ENCODE measurements around the gene VPS26C.

The VPS26C gene

DNA sequence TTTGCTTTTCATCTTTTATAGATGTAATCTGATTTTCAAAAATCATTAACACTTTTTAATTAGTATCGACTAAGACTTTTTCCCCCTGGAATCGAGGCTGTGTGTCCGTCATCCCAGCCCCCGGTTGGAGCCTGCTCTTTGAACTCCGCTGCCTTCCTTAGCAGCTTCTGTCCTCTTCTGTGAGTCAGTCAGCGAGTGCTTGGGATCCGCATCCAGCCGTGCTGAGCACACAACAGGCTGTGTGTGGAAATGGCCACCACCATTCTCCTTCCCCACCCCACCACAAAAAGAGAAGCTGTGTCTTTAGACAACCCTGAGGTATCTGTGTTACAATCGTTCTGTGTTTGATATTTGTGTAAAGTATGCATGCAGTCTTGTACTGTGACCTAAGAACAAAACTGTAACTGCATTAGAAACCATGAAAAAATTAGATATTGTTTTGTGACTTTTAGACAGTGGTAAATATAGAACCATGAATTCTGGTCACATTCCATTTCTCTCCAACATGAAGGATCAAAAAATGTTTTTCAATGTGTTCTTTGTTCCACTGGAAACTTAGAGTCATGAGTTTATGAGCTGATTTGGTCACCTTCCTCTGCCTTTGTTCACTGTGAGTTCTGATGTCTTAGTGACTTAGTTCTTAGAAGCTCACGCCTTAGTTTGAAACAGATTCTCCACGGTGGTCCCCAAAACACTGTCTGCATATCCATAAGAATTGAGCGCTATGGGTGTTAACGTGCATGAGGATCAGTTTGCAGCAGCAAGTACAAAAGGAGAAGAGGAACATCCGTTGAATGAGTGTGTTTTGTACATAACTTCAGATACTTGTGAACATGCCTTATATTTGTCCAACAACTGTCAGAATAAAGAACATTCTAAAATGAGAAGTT lies 64.7 kb downstream of the VPS26C start:
- DNase-seq (ENCODE audit: low read depth in 2 of 2), result no peak

DNA sequence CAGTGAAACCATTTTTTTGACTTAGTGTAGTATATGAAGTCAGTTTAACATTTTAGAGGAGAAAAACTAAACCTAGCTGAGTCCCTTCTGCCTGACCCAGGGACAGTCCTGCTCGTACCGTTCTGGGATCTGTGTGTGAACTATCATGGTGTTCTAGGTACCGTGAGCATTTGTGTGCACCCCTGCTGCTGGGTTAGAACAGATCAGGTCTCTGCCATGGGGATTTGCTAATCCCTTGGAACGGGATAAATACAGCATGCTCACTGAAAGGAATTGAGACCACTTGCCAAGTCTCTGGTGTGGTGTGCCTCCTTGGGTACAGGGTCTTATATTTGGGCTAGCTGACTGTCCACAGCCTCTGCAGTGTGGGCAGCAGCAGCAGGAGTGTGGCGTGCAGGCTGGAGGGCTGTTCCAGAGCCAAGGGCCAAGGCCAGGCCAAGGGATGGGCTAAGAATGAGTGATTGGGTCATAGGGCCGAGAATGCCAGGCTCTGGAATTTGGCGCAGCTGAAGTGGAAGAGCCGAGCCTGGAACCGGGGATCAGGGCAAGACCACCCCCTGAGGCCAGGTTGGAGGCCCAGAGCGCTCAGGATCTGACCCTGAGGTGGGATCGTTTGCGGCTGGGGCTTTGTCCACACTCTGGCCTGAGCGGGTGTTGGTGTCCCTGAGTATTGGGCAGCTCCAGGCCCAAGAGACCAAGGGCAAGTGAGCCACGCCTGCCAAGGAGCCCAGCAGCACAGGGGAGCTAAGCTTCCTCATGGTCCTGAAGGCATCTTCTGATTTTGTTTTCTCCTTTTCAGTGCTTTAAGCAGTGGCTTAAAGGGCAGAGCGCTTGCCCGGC lies 66.3 kb downstream of the VPS26C start:
- DNase-seq (ENCODE audit: low read depth in 2 of 2), result no peak

DNA sequence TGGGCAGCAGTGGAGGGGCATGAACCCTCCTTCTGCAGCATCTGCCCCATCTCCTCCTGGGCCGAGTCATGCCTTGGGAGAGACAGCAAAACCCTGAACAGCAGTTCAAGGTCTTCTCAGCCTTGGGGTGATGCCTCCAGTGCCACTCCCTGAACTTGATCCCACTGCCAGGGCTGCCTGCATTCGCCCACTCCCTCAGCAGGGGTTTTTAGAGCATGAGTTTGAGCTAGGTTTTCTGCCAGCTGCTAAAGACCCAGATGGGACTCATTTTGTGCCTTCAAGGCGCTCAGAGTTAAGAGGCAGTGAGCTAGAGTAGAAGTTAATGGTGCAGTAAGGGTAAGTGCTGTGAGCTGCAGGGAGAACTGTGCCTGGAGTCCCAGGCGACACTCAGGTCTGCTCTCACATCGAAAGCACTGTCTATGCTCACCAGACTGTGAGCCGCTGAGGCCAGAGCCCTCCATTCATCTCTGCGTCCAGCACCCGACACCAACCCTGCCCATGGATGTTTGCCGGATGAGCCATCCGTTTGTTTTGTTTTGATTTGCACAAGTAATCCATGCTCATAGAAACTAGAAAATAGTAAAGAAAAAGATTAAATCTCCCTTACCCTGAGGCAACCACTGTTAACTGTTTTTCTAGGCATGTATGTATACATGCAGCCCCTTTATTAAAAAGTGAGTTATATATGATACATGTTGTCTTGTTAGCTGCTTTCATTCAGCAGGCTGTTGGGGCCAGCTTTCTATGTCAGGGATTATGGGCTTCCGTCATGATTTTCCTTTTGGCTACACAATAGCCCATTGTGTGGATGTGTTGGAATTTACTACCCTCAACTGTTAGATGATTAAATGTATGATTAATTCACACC lies 67.8 kb downstream of the VPS26C start:
- no peak for DNase-seq (ENCODE audit: low read depth in 2 of 2)

DNA sequence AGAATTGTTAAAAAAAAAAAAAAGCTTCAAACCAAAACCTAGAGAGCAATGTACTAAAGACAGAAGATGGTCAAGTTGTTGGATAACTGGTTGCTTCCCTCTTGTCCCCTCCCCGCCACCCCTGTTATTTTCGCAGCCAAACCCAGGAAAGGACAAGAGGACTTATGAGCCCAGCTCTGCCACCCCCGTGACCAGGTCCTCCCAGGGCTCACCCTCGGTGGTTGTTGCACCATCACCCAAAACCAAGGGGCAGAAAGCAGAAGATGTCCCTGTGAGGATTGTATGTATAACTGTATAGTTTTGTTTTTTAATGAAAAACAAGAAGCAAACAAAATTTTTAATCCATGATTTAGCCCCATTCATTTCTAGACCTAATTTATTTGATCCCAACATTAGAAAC lies 69.4 kb downstream of the VPS26C start:
- DNase-seq (ENCODE audit: low read depth in 2 of 2), result no peak

DNA sequence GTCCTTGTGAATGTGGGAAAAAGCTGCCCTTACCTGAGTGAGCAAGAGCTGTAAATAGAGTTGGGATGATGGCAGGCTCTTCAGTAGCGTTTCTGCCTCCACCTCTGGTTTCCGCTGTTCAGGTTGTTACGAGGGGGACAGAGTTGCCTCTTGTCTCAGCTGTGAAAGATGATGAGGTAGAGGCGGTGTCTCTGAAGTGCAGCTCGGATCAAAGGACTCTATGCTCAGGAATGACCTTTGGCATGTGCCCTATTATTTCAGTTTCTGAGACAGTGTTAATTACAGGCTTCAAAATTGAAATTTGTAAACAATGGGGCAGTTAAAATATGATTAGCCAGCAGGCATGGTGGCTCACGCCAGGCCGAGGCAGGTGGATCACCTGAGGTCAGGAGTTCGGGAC lies 70.3 kb downstream of the VPS26C start:
- DNase-seq (ENCODE audit: low read depth in 2 of 2), result no peak

DNA sequence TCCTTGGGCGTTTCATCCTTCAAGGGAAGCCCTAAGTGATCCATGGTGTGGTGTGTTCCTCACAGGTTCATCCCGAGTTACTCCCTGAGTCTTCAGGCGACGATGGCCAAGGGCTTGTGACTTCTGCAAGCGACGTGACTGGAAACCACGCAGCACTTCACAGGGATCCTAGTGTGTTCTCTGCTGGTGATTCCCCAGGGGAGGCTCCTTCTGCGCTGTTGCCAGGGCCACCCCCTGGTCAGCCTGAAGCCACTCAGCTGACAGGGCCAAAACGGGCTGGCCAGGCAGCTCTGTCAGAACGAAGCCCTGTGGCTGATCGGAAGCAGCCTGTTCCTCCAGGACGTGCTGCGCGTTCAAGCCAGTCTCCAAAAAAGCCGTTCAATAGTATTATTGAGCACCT lies 71.5 kb downstream of the VPS26C start:
- no peak for DNase-seq (ENCODE audit: low read depth in 2 of 2)

DNA sequence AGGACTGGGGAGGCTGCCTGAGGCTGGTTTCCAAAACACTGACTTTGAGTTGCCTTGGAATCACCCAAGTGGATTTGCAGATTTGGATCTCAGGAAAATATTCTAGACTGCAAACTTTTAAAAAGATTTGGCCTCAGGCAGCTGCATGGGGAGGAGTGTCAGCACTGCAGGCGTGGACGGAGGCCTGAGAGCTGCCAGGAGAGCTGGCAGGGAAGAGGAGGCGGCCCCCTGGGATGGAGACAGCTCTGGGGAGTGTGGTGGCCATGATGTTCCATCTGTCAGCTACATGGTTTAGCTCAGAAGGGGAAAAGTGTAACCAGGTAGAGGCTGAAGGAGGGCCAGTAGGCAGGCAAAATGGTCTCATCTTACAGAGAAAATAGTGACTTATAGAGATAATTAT lies 72.1 kb downstream of the VPS26C start:
- no peak for DNase-seq (ENCODE audit: low read depth in 2 of 2)

DNA sequence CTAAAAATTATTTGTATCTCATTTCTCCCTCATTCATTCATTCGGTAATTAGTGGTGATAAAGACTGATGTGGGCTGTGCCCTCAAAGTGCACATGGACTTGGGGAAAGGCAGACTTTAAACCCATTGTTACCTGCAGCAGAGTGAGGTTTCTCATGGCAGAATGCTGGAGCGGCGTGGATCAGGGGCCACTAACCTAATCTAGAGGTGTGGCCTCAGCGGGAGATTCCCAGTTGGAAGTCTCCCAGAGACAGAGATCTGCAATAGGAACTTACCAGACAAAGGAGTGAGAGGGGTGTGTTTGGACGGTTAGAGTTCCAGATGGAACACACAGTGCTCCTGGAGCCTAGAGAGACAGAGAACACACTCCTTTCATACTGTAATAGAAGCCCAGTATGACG lies 73.5 kb downstream of the VPS26C start:
- no peak for DNase-seq (ENCODE audit: low read depth in 2 of 2)

DNA sequence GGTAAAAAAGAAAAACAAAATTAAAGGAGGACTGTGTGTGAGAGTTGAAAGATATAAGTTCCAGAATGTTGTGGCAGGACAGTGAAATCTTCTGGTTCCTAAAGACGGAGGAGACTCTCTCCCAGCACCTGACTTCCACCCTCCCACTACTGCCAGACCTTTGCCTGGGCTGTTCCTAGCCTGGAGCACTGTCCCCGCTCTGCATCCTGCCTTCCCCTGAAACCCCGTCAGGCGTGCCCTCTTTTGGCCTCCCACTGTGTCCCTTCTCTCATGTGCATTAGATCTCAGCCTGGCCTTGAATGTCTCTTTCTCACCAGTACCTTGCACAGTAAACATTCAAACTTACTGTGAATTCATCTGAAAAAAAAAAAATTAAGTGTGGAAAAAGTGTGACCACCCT lies 74.1 kb downstream of the VPS26C start:
- no peak for DNase-seq (ENCODE audit: low read depth in 2 of 2)

DNA sequence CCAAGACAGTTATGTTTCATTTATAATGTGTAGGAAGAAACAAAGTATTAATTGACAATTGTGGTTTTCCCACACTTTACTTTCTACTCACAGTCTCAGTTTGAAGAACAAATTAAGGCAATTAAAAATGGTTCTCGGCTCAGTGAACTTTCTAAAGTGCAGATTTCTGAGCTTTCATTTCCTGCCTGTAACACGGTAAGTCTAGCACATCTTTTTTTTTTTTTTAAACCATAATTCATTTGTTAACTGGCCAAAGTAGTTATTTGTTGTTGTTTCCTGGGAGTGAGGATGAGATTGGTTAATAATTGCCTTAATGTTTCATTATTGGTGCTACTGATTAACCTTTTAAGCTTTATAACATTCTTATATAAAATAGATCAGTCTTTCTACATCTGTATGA lies 75.1 kb downstream of the VPS26C start:
- no peak for DNase-seq (ENCODE audit: low read depth in 2 of 2)

DNA sequence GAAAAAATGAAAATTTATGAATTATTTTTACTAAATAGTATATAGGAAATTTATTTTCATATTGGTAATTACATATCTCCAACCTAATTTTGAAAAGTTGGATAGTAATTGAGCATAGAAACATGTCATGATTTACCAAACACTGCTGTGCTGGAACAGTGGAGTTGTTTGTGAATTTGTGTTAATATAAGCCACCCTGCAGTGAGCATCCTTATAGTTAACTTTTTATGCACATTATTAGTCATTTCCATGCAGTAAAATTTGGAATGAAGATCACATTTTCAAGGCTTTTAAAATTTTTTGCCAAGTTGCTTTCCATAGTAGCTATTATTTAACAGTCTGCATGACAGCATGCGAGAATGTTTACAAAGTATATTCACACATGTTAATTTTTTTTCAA lies 78.3 kb downstream of the VPS26C start:
- no peak for DNase-seq (ENCODE audit: low read depth in 2 of 2)

DNA sequence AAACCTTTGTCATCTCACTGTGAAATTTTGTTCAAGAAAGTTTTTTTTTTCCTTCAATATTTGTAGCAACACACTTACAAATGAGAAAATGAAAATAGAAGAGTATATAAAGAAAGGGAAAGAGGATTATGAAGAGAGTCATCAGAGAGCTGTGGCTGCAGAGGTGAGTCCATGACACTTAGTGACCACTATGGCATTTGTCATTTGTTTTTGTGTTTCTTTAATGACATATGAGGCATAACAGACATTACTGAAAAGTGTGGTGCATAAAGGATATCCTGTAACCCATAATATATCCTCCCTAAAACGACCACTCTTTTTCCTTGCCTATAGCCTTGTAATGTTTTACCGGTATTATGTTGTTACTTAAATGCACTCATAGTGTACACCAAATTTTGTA lies 80.2 kb downstream of the VPS26C start:
- no peak for DNase-seq (ENCODE audit: low read depth in 2 of 2)

DNA sequence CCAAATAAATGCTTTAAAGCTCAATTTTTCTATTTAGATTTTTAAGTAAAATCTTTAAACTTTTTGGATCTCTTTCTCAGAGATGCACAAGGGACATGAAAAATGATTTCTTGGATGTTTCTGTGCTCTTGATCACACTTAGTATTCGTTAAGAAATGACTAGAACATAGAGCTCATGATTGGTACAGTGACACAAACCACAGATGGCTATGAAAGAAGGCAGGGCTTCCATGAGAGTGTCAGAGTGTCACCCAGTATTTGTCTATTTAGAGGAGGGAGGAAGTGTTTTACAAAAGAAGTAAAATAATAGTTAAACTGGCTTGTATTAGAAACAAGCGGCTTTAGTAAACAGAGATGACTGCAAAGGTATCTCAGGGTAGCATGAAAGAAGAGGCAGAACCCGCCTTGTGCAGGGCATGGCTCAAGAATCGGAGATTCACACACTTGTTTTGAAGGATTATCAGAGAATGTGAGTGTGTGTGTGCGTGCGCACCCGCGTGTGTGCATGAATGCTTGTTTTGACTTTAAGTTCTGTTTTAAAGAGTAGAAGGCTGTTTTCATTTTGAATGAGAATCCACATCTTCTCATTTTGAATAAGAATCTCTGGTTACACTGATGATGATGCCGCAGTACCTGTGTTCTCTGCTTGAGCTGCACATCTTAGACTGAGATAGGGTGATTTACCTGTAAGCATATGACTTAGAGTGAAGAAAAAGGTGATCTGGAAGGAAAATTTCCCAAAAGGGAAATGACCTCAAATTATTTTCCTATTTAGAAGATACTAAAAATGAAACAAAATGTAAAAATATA lies 82.1 kb downstream of the VPS26C start:
- DNase-seq (ENCODE audit: low read depth in 2 of 2), result no peak

DNA sequence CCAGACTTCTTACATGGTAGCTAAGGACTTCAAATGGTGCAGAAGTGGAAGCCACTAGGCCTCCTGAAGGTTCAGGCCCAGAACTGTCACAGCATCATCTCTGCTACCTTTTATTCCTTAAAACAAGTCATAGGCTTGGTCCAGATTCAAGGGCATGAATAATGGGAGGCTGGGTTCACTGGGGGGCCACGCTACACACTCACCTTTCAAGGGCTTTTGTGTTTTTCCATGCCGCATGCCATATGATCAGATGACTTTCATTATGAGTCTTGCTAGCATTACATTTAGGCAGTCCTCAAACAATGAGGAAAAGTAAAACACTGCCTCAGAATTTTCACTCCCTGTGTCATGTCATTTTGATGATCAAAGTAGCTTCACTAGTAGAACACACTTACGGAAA lies 83.4 kb downstream of the VPS26C start:
- no peak for DNase-seq (ENCODE audit: low read depth in 2 of 2)

DNA sequence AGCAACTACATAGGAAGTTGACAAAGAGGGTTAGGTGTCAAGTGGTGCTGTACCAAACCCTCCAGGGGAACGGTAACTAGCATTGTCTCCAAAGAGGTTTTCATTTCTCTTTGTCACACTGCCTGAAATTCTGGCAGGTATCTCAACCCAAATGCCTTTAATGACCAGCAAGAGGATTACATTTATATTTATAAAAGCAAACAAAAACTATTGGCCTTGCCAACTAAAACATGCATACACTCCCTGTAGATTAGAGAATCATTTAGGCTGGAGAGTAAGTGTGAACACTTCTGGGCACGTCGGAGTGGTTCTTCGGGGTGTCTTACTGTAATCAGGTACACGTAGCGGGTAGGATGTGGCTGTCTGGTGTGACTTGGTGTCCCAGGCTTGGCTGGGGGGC lies 84.9 kb downstream of the VPS26C start:
- no peak for DNase-seq (ENCODE audit: low read depth in 2 of 2)

DNA sequence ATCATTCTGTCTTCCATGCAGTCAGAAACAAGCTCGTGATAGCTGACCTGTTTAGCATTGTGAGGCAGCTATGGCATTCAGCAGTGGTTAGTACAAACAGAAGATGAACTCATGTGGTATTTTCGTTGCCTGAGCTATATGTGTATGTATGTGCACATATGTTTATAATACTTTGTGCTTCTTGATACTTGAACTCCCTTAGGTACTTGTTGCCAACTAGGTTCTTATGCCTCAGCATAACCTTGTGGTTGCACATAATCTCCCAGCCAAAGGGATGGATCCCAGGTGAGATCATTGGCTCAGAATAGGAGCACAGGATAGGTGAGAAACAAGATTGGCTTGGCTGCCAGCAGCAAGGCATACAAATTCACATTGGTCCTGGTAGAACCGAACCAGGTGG lies 86.1 kb downstream of the VPS26C start:
- DNase-seq (ENCODE audit: low read depth in 2 of 2), result no peak

DNA sequence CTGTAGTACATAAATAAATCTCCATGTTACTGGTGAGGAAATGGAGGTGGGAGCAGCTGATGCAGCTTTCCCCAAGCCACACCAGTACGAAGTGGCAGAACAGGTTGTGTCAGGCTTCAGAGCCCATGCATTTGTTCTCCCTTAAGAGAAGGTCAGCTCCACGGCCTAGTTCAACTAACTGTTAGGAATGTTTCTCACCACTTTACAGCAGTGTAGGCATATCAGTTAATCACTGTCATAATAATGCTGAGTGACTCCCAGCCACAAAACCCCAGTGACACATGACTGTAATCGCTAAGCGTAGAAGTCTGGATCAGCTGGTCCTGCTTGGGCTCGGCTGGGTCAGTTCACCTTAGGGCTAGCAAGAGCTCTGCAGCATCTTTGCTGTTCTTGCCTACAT lies 90.4 kb downstream of the VPS26C start:
- no peak for DNase-seq (ENCODE audit: low read depth in 2 of 2)

All from stimulated activated CD8-positive, alpha-beta memory T cell treated with anti-CD3 and anti-CD28 coated beads, Interleukin-15, amount 100 ng/mL, for 48 hours (primary cell).